ENCODE results near the gene ATP11A. TPM values are rescaled to one million over a fixed set of nuclear protein-coding genes. Genes with fewer than 3 reads are reported as not detected.

The ATP11A gene
- total RNA-seq, 3 donors from 2014 or later, result 22.1 to 27.2 (median 26.8) TPM

- no peak for DNase-seq (ENCODE audit: low spot score in 2 of 2)
- no peak overlapping the region for H3K4me3 ChIP-seq
Observed at GRCh38 chr13:112709825-112710783, 20.3 kb downstream of the ATP11A start.

DNA sequence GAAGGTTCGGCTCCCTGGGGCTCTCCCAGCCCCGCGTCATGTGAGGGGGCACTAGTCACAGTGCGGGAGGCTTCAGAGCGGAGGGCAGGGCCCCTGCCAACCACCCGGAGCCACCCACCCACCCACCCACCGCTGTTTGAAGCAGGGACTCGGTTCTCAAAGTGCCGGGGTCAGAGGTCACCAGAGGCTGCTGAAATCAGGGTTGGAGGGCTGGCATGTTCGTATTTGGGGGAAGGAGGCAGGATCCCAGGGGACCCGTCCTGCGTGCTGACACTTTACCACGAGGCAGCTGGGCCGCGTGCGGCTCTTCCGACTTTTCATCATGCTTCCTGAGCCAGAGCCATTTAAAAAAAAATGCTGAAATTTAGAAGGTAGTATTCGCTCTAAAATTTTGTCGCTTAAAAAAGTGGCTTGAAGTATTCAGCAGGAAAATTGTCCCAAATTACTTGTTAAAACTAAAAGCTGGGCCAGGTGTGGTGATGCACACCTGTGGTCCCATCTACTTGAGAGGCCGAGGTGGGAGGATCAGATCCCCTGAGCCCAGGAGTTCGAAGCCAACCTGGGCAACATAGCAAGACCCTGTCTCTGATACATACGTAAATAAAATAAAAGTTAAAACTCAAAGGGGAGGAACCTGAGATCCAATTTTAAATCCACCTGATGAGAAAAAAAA lies 21.2 kb downstream of the ATP11A start:
- Histone ChIP-seq H3K36me3 (no peaks in the 10 kb centered on the region), H3K27ac (peak overlapping the region; percentile 80 to 94), H3K27me3 (no peaks in the 10 kb centered on the region), H3K9me3 (no peaks in the 10 kb centered on the region), H3K4me1 (no peaks in the 10 kb centered on the region), H3K4me3 (peak overlapping the region; percentile 9 to 46 (median 27))
- no peak for DNase-seq (ENCODE audit: low spot score in 2 of 2)
- TF ChIP-seq CTCF (IDR thresholded peaks at IDR 0.05), result no peak
- TF ChIP-seq POLR2AphosphoS5 (IDR thresholded peaks at IDR 0.05), result peak in 1 of 3 donors; percentile 16
- intact Hi-C loops (cut with DNase I; ENCODE audit: low total_unique reads), result no loop called here

More at GRCh38 chr13:112709825-112710783, 20.3 kb downstream of the ATP11A start:
- no peaks in the 10 kb centered on the region for H3K36me3 ChIP-seq
- TF ChIP-seq POLR2AphosphoS5 (IDR thresholded peaks at IDR 0.05), result no peak
- TF ChIP-seq CTCF (IDR thresholded peaks at IDR 0.05), result no peak
- TF ChIP-seq POLR2A (IDR thresholded peaks at IDR 0.05), result no peak
- H3K27ac ChIP-seq, result peak overlapping the region; percentile 80 to 94
- intact Hi-C loops (cut with DNase I; ENCODE audit: low total_unique reads), result no loop called here
- H3K27me3 ChIP-seq, result no peaks in the 10 kb centered on the region
- H3K9me3 ChIP-seq, result no peaks in the 10 kb centered on the region
- H3K4me1 ChIP-seq, result no peaks in the 10 kb centered on the region

- Histone ChIP-seq H3K4me3 (peak overlapping the region; percentile 9 to 46 (median 27)), H3K36me3 (no peaks in the 10 kb centered on the region), H3K27ac (peak overlapping the region; percentile 80 to 94), H3K27me3 (no peaks in the 10 kb centered on the region), H3K4me1 (no peaks in the 10 kb centered on the region), H3K9me3 (no peaks in the 10 kb centered on the region)
- intact Hi-C loops (cut with DNase I; ENCODE audit: low total_unique reads), result no loop called here
- peak; percentile 40 to 85 (median 80) for TF ChIP-seq POLR2AphosphoS5 (IDR thresholded peaks at IDR 0.05)
- TF ChIP-seq CTCF (IDR thresholded peaks at IDR 0.05), result no peak
- peak; percentile 66 to 74 for DNase-seq (ENCODE audit: low spot score in 2 of 2)
Observed at GRCh38 chr13:112711528-112712265, 21.9 kb downstream of the ATP11A start.

DNA sequence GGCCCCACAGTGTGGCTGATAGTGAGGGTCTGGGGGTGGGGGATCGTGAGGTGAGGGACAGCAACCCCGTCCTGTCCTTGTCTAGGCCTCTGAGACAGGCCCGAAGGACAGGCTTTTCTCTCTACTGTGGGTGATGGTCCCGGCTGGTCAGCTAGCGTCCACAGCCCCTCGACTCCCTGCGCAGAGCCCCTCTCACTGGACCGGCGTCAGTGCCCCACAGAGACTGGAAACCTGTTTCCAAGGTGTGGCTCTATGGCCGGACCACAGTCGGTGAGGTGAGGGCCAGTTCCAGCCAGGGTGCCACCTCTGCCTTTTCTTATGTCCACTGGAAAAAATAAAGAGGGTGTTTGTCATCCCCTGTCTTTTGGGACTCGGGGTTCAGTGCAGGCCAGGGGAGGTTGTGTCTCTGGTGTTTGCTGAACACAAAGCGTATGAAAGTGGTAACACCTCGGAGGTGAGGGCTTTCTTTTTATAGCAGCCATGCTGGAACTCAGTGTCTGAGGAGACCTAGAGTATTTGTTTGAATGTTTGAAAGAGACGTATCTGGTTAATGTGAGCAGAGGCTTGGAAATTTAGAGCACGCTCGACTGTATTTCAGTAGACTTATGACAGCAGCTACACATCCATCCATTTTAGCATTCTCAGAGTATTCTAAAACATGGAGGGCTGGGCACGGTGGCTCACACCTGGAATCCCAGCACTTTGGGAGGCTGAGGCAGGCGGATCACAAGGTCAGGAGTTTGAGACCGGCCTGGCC lies 22.8 kb downstream of the ATP11A start:
- Histone ChIP-seq H3K9me3 (no peaks in the 10 kb centered on the region), H3K27ac (peak overlapping the region; percentile 80 to 94), H3K36me3 (no peaks in the 10 kb centered on the region), H3K27me3 (no peaks in the 10 kb centered on the region), H3K4me1 (no peaks in the 10 kb centered on the region), H3K4me3 (peak overlapping the region in 1 of 3 donors; percentile 46)
- intact Hi-C loops (cut with DNase I; ENCODE audit: low total_unique reads), result no loop called here
- no peak for DNase-seq (ENCODE audit: low spot score in 2 of 2)
- TF ChIP-seq CTCF (IDR thresholded peaks at IDR 0.05), result no peak
- no peak for TF ChIP-seq POLR2AphosphoS5 (IDR thresholded peaks at IDR 0.05)
- TF ChIP-seq POLR2A (IDR thresholded peaks at IDR 0.05), result no peak
